AG10803 (cell line): Measurements from ENCODE around the gene TMEM154.

Experiments used
- DNase-seq: peaks from one replicate; pipeline ENCODE4 v3.0.0; 2010; ENCODE audit warnings: low read depth
- H3K4me3 ChIP-seq: 2 replicates; pipeline ENCODE4 v1.5.1; 2011; ENCODE audit warnings: mild to moderate bottlenecking, low read length, control low read depth
- TF ChIP-seq, protein P1 (sequence below): conservative IDR thresholded peaks from 2 replicates; pipeline ENCODE4 v1.5.1; 2011; ENCODE audit warnings: mild to moderate bottlenecking, low read length, control low read depth, inconsistent platforms

The TMEM154 gene

DNA sequence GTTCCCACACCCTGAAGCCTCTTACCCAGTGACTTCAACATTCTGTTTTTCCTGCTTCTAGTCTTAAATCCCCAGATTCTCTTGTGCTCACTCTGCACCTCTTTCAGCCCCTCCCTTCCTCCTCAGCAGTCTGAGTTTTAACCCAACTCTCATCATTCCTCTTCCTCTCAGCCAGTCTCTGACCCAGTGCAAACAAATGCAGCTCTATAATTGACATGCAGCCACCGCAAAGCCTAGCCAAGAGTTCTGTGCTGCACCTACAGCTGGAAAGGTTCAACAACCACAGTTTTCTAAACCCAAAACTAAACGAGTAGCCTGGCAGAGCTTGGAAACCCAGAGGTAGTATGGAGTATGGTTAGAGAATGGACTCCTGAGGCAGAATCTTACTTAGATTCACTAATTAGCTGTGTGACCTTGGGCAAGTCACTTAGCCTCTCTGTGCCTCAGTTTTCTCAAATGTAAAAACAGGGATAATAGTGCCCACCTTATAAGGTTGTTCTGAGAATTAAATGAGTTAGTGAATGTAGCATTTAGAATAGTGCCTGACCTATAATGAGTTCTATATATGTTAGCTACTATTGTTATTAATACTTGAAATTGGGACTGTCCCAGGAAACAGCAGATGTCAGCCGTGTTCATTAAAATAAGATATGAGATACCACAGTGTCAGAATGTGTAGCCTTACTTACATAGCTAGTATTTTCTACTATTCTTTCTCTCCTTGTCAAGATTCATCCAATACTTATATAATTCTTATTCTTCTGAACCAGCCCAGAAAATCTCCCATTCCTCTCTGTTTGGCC lies 3.5 kb downstream of the TMEM154 start:
- DNase-seq = no peak
- no peak overlapping the region for H3K4me3 ChIP-seq
- TF ChIP-seq, protein P1, sequence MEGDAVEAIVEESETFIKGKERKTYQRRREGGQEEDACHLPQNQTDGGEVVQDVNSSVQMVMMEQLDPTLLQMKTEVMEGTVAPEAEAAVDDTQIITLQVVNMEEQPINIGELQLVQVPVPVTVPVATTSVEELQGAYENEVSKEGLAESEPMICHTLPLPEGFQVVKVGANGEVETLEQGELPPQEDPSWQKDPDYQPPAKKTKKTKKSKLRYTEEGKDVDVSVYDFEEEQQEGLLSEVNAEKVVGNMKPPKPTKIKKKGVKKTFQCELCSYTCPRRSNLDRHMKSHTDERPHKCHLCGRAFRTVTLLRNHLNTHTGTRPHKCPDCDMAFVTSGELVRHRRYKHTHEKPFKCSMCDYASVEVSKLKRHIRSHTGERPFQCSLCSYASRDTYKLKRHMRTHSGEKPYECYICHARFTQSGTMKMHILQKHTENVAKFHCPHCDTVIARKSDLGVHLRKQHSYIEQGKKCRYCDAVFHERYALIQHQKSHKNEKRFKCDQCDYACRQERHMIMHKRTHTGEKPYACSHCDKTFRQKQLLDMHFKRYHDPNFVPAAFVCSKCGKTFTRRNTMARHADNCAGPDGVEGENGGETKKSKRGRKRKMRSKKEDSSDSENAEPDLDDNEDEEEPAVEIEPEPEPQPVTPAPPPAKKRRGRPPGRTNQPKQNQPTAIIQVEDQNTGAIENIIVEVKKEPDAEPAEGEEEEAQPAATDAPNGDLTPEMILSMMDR = no peak

DNA sequence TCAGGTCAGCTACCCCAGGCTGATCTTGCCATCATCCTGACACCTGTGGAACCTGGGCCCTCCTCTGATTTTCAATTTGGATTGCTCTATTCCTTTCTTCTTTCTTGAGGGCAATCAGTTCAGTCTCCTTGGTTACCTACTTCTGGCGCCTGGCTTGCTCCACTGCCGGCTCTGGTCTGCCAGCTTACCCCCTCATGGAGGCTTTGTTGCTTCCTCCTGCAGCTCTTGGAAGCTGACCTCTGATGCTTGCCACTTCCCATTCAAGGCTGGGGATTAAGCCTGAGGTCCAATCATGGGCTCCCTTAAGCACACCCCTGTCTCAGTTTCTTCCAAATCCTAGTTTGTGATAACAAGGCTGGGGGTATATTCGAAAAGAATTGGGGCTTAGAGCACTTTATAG lies 5.4 kb downstream of the TMEM154 start:
- TF ChIP-seq, protein P1 = no peak
- no peak for DNase-seq
- H3K4me3 ChIP-seq = no peak overlapping the region

DNA sequence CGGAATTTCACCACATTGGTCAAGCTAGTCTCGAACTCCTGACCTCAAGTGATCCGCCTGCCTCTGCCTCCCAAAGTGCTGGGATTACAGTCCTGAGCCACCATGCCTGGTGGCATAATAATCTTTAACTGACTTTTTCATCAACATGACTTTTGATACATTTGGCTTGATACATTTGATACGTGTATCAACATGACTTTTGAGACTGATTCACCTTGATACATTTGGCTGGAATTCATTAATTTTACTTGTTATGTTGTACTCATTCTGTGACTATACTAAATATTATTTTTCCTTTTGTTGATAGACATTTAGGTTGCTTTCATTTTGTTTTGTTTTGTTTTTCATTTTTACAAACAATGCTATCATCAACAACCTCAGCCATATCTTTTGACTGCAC lies 6.3 kb downstream of the TMEM154 start:
- H3K4me3 ChIP-seq = no peak overlapping the region
- no peak for DNase-seq
- TF ChIP-seq, protein P1 = no peak

DNA sequence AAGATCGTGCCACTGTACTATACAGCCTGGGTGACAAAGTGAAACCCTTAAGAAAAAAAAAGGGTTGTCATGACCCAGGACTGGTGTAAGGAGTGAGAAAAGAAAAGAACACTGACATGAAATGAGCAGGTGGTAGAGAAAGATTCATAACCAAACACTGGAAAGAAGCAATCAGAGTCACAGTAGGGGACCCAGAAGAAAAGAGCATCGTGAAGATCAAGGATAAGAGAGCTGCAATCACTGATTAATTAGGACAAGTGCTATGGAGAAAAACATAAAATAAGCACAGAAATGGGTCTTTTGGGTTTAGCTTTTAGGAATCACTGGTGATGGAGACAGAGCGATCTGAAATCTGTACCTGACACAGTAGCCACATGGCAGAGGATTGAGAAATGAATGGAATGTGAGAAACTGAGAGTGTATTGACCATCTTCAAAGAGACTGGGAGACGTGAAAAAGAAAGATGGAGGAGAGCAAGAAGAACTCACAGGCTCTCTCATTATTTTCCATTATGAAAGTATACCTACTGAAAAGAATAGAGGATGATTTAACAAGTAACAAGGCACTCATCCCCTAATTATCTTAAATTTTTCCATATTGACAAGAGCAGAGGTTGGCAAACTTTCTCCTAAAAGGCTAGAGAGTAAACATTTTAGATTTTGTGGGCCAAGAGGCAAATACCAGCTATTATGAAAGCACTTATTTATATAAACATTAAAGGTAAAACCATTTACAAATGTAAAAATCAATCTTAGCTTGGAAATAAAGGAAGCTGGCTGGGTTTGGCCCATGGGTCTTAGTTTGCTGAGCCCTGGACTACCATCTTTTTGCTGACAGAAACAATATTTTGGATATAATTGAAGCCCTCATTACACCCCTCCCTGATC lies 7.3 kb downstream of the TMEM154 start:
- no peak overlapping the region for H3K4me3 ChIP-seq
- TF ChIP-seq, protein P1 = no peak
- DNase-seq = no peak

DNA sequence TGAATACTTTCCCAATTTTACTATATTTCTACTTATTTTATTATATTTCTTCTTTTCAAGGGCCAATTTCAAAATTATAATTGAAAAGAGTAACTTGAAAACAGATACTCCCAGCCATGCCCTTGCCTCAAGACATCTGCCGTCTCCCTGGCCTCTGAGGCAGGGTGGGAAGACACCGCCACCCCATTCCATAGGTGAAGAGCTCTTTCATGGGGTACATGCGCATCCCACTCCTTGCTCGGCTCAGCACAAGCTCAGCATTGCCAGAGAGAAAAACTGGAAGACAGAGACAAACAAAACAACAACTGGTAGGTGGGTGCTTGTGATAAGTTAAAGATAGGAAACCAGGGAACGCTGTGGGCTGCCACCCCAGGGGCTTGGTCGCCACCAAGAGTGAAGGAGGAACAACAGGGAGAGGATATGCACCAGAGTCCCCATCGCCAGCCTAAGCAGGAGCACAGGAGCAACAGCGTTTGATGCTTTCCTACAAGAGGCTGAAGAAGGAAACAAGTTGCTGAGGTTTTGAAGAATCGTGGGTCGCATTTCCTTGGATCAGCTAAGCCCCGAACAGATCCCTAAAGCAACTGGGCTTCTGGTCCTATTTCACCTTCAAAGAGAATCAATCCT lies 11.3 kb downstream of the TMEM154 start:
- no peak overlapping the region for H3K4me3 ChIP-seq
- TF ChIP-seq, protein P1 = no peak
- no peak for DNase-seq

DNA sequence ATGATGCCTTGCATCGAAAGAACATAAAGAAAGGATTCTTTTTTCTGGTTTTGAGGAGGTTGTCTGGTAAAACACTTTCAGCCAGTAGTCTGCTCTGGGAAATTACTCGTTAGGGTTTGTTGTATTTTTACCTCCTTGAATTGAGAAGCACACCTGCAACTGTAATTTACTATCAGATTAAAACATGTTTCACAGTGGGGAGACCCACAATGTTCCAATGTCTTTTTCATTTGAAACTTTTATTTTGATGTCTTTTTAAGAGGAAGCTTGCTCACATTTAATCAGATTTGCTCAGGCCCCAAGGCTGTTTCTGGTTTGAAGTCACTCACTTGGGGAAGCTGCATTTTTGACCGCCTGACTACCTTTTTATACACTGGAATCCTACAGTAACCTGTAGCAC lies 12.0 kb downstream of the TMEM154 start:
- H3K4me3 ChIP-seq = no peak overlapping the region
- TF ChIP-seq, protein P1 = no peak
- no peak for DNase-seq
